Choroid plexus epithelial cell (primary cell): ENCODE results near the gene PITRM1.

Experiments
- DNase-seq: peaks from one replicate; pipeline ENCODE4 v3.0.0-alpha.2; 2010; ENCODE audit warnings: low read depth
- H3K4me3 ChIP-seq: 2 replicates; pipeline ENCODE4 v1.5.1; 2011; ENCODE audit warnings: low read depth, mild to moderate bottlenecking, control low read depth, low read length, moderate library complexity
- TF ChIP-seq, protein P1 (sequence below): conservative IDR thresholded peaks from 2 replicates; pipeline ENCODE4 v1.5.1; 2011; ENCODE audit warnings: low read depth, mild to moderate bottlenecking, control low read depth, inconsistent platforms, low read length, moderate library complexity

The PITRM1 gene

DNA sequence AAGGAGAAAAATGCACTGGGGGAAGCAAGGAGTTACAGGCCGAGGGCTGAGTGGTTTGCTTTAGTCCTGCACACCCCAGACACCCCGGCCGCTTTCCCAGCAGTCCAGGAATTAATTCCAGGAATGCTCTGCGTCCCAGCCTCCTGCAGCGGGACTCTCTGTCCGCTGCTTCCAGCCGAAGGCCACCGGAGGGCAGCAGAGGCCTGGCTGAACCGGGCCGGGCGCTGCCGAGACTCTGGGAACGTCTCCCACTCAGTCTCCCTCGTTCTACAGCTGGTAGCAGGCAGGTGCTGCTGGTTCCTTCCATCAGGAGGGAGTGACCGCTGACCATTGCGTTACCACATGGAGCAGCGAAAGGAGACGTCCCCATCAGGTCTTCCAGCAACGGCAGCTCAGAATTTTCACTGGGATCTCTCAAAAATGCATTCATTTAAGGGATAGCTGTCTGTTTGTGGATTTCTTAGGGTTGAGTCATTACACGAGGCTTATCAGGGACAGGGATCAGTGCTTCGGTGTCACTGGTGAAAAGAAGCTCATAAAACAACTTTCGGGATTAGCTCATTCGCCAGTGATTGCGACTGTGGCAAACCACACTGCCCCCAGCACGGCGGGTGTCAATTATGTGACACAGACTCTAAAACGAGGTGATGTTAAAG, 24.9 kb upstream of the PITRM1 start:
- DNase-seq: peak; percentile 85
- TF ChIP-seq, protein P1, sequence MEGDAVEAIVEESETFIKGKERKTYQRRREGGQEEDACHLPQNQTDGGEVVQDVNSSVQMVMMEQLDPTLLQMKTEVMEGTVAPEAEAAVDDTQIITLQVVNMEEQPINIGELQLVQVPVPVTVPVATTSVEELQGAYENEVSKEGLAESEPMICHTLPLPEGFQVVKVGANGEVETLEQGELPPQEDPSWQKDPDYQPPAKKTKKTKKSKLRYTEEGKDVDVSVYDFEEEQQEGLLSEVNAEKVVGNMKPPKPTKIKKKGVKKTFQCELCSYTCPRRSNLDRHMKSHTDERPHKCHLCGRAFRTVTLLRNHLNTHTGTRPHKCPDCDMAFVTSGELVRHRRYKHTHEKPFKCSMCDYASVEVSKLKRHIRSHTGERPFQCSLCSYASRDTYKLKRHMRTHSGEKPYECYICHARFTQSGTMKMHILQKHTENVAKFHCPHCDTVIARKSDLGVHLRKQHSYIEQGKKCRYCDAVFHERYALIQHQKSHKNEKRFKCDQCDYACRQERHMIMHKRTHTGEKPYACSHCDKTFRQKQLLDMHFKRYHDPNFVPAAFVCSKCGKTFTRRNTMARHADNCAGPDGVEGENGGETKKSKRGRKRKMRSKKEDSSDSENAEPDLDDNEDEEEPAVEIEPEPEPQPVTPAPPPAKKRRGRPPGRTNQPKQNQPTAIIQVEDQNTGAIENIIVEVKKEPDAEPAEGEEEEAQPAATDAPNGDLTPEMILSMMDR: peak; percentile 92
- peak overlapping the region; percentile 39 for H3K4me3 ChIP-seq

DNA sequence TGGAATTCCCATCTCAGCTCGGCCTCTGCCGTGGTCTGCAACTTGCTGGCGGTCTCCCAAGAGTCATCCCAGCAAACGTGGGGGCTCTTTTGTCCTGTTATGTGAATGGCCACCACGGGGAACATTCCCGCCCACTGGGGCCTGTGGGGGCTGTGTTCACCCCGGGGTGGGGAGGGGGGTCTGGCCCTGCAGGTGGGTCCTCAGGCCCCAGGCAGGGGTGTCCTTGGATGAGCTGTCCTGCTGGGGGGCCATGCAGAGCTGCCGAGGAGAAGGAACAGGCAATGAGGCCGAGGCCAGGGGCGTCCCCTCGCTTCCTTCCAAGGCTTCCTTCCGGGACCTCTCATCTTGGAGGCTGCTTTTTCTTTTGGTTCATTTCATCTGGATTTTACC, 24.4 kb upstream of the PITRM1 start:
- H3K4me3 ChIP-seq: peak overlapping the region; percentile 33
- TF ChIP-seq, protein P1: no peak
- DNase-seq: no peak

DNA sequence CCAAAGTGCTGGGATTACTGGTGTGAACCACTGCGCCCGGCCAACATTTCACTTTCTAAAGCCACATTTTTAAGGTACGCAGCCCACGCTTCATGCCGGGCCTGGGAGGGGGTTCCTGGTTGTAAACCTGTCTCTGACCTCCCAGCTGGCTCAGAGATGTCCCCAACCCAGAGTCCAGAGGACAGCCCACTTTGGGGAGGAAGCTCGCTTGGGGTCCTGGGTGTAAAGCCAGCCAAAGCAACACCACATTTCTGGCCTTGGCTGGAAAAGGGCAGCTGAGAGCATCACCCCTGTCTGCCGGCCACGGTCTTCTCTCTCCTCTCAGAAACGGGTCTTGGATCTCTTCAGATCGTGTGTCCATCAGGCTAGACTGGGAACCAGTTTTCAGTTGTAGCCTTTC, 23.9 kb upstream of the PITRM1 start:
- TF ChIP-seq, protein P1: no peak
- no peak for DNase-seq
- H3K4me3 ChIP-seq: no peak overlapping the region

DNA sequence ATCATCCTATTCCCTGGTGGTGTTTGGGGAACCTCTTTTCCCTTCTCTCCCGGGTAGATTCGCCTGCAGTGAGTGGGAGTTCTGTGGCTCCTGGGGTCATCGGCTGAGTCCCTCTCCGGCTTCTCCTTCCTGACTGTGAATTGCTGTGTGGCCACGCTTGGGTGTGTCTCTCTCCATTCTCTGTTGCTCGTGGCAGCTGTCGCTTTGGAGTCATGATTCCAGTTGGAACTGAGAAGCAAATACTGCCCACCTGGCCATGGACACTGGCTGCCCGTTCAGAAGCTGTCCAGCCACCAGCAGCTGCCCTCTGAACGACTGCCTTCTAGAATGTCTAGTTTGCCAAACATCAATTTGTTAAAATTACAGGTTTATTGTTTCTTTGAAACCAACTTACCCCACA, 23.1 kb upstream of the PITRM1 start:
- DNase-seq: no peak
- TF ChIP-seq, protein P1: no peak
- no peak overlapping the region for H3K4me3 ChIP-seq

- TF ChIP-seq, protein P1: no peak
- no peak overlapping the region for H3K4me3 ChIP-seq
- DNase-seq: no peak
Measured at GRCh38 chr10:3195286-3195685, 22.7 kb upstream of the PITRM1 start.

- no peak for DNase-seq
- H3K4me3 ChIP-seq: no peak overlapping the region
- TF ChIP-seq, protein P1: no peak
Measured at GRCh38 chr10:3194871-3195270, 22.3 kb upstream of the PITRM1 start.

DNA sequence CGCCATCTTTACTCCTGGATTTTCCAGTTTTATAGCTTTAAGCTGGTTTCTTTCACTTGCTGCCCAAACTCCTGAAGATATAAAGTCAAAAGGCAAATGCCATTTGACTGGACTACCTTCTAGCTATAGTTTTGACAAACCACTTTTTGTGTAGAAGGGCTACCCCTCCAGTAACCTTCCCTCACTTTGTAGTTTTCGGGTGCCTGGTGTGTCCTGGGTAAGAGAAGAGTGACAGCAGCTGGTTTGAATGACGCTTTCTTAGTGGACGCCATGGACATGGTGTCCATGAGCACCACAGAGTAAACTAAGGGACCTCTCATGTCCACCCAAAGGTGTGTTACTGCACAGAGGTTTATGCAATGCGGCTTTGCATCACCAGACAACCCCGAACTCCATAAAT, 21.2 kb upstream of the PITRM1 start:
- H3K4me3 ChIP-seq: no peak overlapping the region
- TF ChIP-seq, protein P1: no peak

More for the DNA sequence above, 21.2 kb upstream of the PITRM1 start:
- DNase-seq: no peak
